LNCaP clone FGC (cell line): ENCODE results near the gene LYRM9.

Experiments
- DNase-seq: peaks from one replicate; pipeline ENCODE4 v3.0.0-alpha.2; 2011; ENCODE audit warnings: low read depth
- H3K4me3 ChIP-seq: 2 replicates; pipeline ENCODE4 v1.5.1; 2011; ENCODE audit warnings: mild to moderate bottlenecking, low read depth, low read length, control low read depth
- CTCF ChIP-seq: IDR thresholded peaks from 2 replicates; pipeline ENCODE4 v1.5.1; 2012; ENCODE audit warnings: mild to moderate bottlenecking; ENCODE audit not compliant: control insufficient read depth, insufficient read depth; ENCODE audit errors: extremely low read depth

LYRM9 gene

GRCh38 chr17:27878776-27879562, 14.2 kb downstream of the LYRM9 start:
- TF ChIP-seq CTCF, result no peak
- H3K4me3 ChIP-seq, result no peak overlapping the region
- no peak for DNase-seq

GRCh38 chr17:27873746-27874145, 19.4 kb downstream of the LYRM9 start:
- H3K4me3 ChIP-seq, result no peak overlapping the region
- no peak for TF ChIP-seq CTCF
- peak; percentile 91 for DNase-seq

GRCh38 chr17:27873211-27873610, 20.0 kb downstream of the LYRM9 start:
- TF ChIP-seq CTCF, result no peak
- DNase-seq, result no peak
- H3K4me3 ChIP-seq, result no peak overlapping the region

- no peak overlapping the region for H3K4me3 ChIP-seq
- no peak for DNase-seq
- TF ChIP-seq CTCF, result no peak
These were observed 20.4 kb downstream of the LYRM9 start for GRCh38 chr17:27872776-27873175.

GRCh38 chr17:27871407-27871806, 21.8 kb downstream of the LYRM9 start:
- peak; percentile 99 for DNase-seq

GRCh38 chr17:27870345-27870744, 22.8 kb downstream of the LYRM9 start:
- no peak for DNase-seq
- H3K4me3 ChIP-seq, result no peak overlapping the region
- no peak for TF ChIP-seq CTCF

More at GRCh38 chr17:27871407-27871806, 21.8 kb downstream of the LYRM9 start:
- no peak overlapping the region for H3K4me3 ChIP-seq
- no peak for TF ChIP-seq CTCF

- no peak for DNase-seq
- TF ChIP-seq CTCF, result no peak
- no peak overlapping the region for H3K4me3 ChIP-seq
These were observed 24.6 kb downstream of the LYRM9 start for GRCh38 chr17:27868565-27868964.
